GM12878 (cell line): Measurements from ENCODE around the gene HM13. TPM values are rescaled to one million over a fixed set of nuclear protein-coding genes. Genes with fewer than 3 reads are reported as not detected.

ENCODE experiments used
- ATAC-seq: fragments of 200-7000 bp; cut with Tn5 transposase; 3 replicates; pipeline ENCODE4 v1.9.1; 2020; ENCODE audit warnings: mild to moderate bottlenecking, moderate library complexity
- BruUV-seq: library from RNA; stranded (reverse); fragments of 400-500 nt; replicated peaks from 2 replicates; lab custom pipeline; 2021; lab: Mats Ljungman, UMichigan
- CTCF ChIA-PET: fragments of 300-600 bp; sonication (Branson Sonifier 250); formaldehyde crosslinking; extraction: SDS; loops from one replicate; lab custom pipeline; 2021; ENCODE audit warnings: inconsistent platforms; lab: Yijun Ruan, JAX
- POLR2A ChIA-PET: fragments of 350-600 bp; formaldehyde crosslinking; extraction: SDS; loops from one replicate; lab custom pipeline; 2021; ENCODE audit warnings: inconsistent platforms; lab: Charles Lee
- RAD21 ChIA-PET: fragments of 300-600 bp; sonication (Branson Sonifier 250); formaldehyde crosslinking; loops from one replicate; lab custom pipeline; 2023; ENCODE audit warnings: antibody characterized with exemption; ENCODE audit not compliant: unreplicated experiment; lab: Charles Lee
- SMC1A ChIA-PET: fragments of 300-600 bp; sonication (Branson Sonifier 250); formaldehyde crosslinking; loops from one replicate; lab custom pipeline; 2023; ENCODE audit not compliant: unreplicated experiment, uncharacterized antibody; lab: Charles Lee
- DNase-seq: peaks from one replicate; pipeline ENCODE4 v3.0.0-alpha.2; 2011; ENCODE audit warnings: low read depth, low spot score
- FAIRE-seq: peaks from 3 replicates; lab custom pipeline; 2011; peaks lifted over from hg19 to GRCh38; lab: Jason Lieb, UNC
- H2AFZ ChIP-seq: 2 replicates; pipeline ENCODE4 v1.6.0; 2011; ENCODE audit warnings: low read depth, low read length, control low read depth; ENCODE audit not compliant: control insufficient read depth
- H3K27ac ChIP-seq: 2 replicates; pipeline ENCODE4 v1.5.1; 2011; ENCODE audit warnings: control low read depth; ENCODE audit not compliant: control insufficient read depth, insufficient read depth
- H3K27me3 ChIP-seq, 2 experiments: replicated peaks in 1 of 2; 2 replicates each; pipeline versions ENCODE4 v1.6.0 to v1.6.1; 2011; ENCODE audit warnings: low read length in 1 of 2; ENCODE audit not compliant: control insufficient read depth in 2 of 2, insufficient read depth in 2 of 2
- H3K36me3 ChIP-seq, 2 experiments: 2 replicates each; pipeline ENCODE4 v1.5.1; 2011; ENCODE audit warnings: low read length in 1 of 2; ENCODE audit not compliant: control insufficient read depth in 2 of 2, insufficient read depth in 2 of 2
- H3K4me1 ChIP-seq: 2 replicates; pipeline ENCODE4 v1.6.1; 2011; ENCODE audit warnings: mild to moderate bottlenecking, low read length, moderate library complexity, mixed read lengths; ENCODE audit not compliant: control insufficient read depth, insufficient read depth
- H3K4me2 ChIP-seq: 2 replicates; pipeline ENCODE4 v1.6.0; 2011; ENCODE audit warnings: control low read depth; ENCODE audit not compliant: control insufficient read depth, insufficient read depth
- H3K4me3 ChIP-seq: fragments of 200-600 bp; sonication (generic); 2 replicates; pipeline ENCODE4 v1.5.1; 2016
- H3K79me2 ChIP-seq: 2 replicates; pipeline ENCODE4 v1.6.0; 2011; ENCODE audit warnings: low read length; ENCODE audit not compliant: control insufficient read depth, insufficient read depth
- H3K9ac ChIP-seq: 2 replicates; pipeline ENCODE4 v1.8.0; 2011; ENCODE audit warnings: low read length, control low read depth, mixed read lengths; ENCODE audit not compliant: control insufficient read depth, insufficient read depth
- H3K9me3 ChIP-seq: replicated peaks from 3 replicates; pipeline ENCODE4 v1.5.1; 2011; ENCODE audit warnings: mild to moderate bottlenecking, low read length; ENCODE audit not compliant: control insufficient read depth, insufficient read depth
- H4K20me1 ChIP-seq: 2 replicates; pipeline ENCODE4 v1.6.0; 2011; ENCODE audit not compliant: control insufficient read depth, insufficient read depth
- SMARCA5 ChIP-seq: fragments of 450-650 bp; IDR thresholded peaks from 2 replicates; pipeline ENCODE4 v1.6.1; 2017; ENCODE audit warnings: mild to moderate bottlenecking
- SUPT20H ChIP-seq: IDR thresholded peaks from 2 replicates; pipeline ENCODE4 v1.6.1; 2011; ENCODE audit warnings: low read depth, mild to moderate bottlenecking, low read length, moderate library complexity, borderline replicate concordance; ENCODE audit not compliant: control insufficient read depth
- ZNF274 ChIP-seq: IDR thresholded peaks from one replicate; pipeline ENCODE4 v1.8.0; 2011; ENCODE audit not compliant: insufficient read length, insufficient read depth
- WGBS: methylation state at CpG from one replicate; pipeline ENCODE4 v1.1.6; 2016; ENCODE audit warnings: low lambda C conversion rate; ENCODE audit not compliant: insufficient replicate concordance, insufficient coverage; ENCODE audit errors: missing lambda C conversion rate; 5-methylcytosine and 5-hydroxymethylcytosine counted together
- in situ Hi-C: fragments of 300-500 bp; cut with MboI; formaldehyde crosslinking; loops from 9 replicates; pipeline ENCODE4 v1.14.3; 2018; ENCODE audit warnings: mixed read lengths
- intact Hi-C: fragments of 100-400 bp; cut with micrococcal nuclease; formaldehyde crosslinking; loops from one replicate; pipeline ENCODE4 v1.14.2; 2022; ENCODE audit not compliant: unreplicated experiment
- polyA plus RNA-seq, 11 experiments: library from polyadenylated mRNA; depleted of rRNA in 4 of 11; unstranded in 6 of 11; stranded (reverse) in 5 of 11; fragments of >200 nt; fragmentation: Nextera tagmentation in 4 of 11; fragmentation: Illumina TruSeq in 1 of 11; extraction: Ambion mirVana in 4 of 11; extraction: Trizol in 1 of 11; gene quantifications; 1 replicate in 1 of 11; 2 replicates in 10 of 11; pipeline versions ENCODE4 v1.2.1 to v1.2.3, GENCODE V29; 2011 to 2016; ENCODE audit warnings: inconsistent platforms in 2 of 11, missing spikeins in 2 of 11, low read depth in 1 of 11
- total RNA-seq, 4 experiments: library from RNA; depleted of rRNA in 3 of 4; stranded (reverse); fragments of >200 nt in 3 of 4; fragmentation: Illumina TruSeq in 1 of 4; extraction: Trizol in 1 of 4; gene quantifications; 2 replicates each; pipeline versions ENCODE4 v1.2.1 to v1.2.3, GENCODE V29; 2013 to 2021
- TF ChIP-seq, protein P1 (sequence below): IDR thresholded peaks from 2 replicates; pipeline ENCODE4 v1.6.1; 2011; ENCODE audit warnings: mild to moderate bottlenecking, low read depth, low read length, moderate library complexity; ENCODE audit not compliant: insufficient replicate concordance
- TF ChIP-seq, protein P2 (sequence below): fragments of 450-650 bp; formaldehyde crosslinking; IDR thresholded peaks from 2 replicates; pipeline ENCODE4 v1.4.0; 2022; ENCODE audit warnings: mild to moderate bottlenecking, moderate library complexity
- TF ChIP-seq, protein P3 (sequence below): IDR thresholded peaks from 2 replicates; pipeline ENCODE4 v1.6.1; 2011; ENCODE audit warnings: borderline replicate concordance, low read depth, mild to moderate bottlenecking, moderate library complexity, mixed read lengths, low read length; ENCODE audit not compliant: insufficient read depth; ENCODE audit errors: extremely low read length
- TF ChIP-seq, protein P4 (sequence below): fragments of 450-650 bp; IDR thresholded peaks from 2 replicates; pipeline ENCODE4 v1.6.1; 2017; ENCODE audit warnings: mild to moderate bottlenecking, low read depth, inconsistent platforms; ENCODE audit not compliant: poor library complexity, severe bottlenecking

HM13 gene
- total and polyA plus RNA-seq, 10 of the 15 experiments (the other 5 are each of a cell fraction or from before 2014, with no cell fraction given) = 4.8 to 185 (median 81.7) TPM

DNA sequence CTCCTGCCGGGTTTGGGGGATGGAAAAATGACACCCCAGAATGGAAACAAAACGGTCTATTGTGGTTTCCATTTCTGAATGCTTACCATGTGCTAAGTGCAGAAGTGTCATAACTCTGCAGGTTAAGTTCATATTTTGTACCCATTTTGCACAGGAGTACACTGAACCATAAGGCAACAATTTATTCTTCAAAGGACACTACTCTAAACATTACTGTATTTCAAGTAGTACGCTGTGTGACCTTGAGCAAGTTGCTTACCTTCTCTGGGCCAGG, 81.1 kb downstream of the HM13 start:
- Histone ChIP-seq H3K27ac (no peak overlapping the region), H3K79me2 (no peaks in the 10 kb centered on the region), H3K4me2 (no peak overlapping the region), H3K4me1 (peaks cover 6% of the 10 kb centered on the region), H3K36me3 (no peaks in the 10 kb centered on the region), H3K9ac (no peak overlapping the region), H3K9me3 (no peaks in the 10 kb centered on the region), H2AFZ (no peak overlapping the region), H4K20me1 (no peaks in the 10 kb centered on the region), H3K4me3 (no peak overlapping the region), H3K27me3 (no peaks in the 10 kb centered on the region)
- ChIA-PET POLR2A (no interaction called here), RAD21 (interaction anchor here (1.2 to 2.0 kb wide), 2 partner anchors 18 to 22 kb away, joined by 5 to 6 read pairs; no protein-coding TSS in a partner anchor), CTCF (interaction anchor here (1.1 kb wide), 1 partner anchor 9 kb away, joined by 3 read pairs; no protein-coding TSS in a partner anchor), SMC1A (no interaction called here)
- in situ Hi-C loops = no loop called here
- no peak for FAIRE-seq
- intact Hi-C loops = no loop called here
- TF ChIP-seq, protein P1, sequence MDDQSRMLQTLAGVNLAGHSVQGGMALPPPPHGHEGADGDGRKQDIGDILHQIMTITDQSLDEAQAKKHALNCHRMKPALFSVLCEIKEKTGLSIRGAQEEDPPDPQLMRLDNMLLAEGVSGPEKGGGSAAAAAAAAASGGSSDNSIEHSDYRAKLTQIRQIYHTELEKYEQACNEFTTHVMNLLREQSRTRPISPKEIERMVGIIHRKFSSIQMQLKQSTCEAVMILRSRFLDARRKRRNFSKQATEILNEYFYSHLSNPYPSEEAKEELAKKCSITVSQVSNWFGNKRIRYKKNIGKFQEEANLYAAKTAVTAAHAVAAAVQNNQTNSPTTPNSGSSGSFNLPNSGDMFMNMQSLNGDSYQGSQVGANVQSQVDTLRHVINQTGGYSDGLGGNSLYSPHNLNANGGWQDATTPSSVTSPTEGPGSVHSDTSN = no peak
- TF ChIP-seq SMARCA5 (peak; percentile 52; the same call in 1 of the 2 replicates), ZNF274 (no peak)
- no TSS peak for BruUV-seq
- no peak for ATAC-seq
- DNase-seq = no peak
- 30% methylated on average over 3 of the region's 3 CpGs for WGBS

DNA sequence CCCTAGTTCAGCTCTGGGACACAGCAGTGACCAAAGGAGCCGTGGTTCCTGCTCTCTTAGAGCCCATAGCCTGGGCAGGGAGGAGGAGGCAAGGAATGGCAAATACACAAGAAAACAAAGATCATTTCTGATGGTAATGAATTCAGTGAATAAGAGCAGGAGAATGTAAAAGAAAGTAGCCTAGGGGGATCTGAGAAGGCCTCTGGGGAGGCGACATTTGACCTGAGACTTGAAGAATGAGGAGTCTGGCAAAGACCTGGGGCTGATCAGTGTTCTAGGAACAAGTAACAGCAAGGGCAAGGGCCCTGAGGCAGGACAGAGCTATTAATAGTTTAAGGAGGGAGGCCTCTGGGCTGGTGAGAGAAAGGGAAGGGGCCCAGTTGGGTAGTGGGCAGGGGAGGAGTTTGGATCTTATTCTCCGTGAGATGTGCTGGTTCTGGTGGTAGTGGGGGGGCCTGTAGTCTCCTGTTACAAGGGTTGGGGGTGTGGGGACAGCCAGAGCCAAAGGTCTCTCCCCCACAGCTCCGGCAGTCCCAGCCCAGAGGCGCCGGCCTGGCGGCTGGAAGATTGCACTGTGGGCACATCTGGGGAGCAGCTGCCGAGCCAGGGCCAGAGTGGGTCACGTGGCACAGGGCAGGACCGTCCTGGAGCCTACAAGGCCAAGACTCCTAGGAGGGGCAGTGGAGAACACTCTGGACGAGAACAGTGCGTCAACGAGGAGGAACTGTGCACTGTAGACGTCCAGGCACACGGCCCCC, 81.6 kb downstream of the HM13 start:
- Histone ChIP-seq H3K27me3 (no peaks in the 10 kb centered on the region), H3K9ac (no peak overlapping the region), H3K4me3 (no peak overlapping the region), H3K36me3 (no peaks in the 10 kb centered on the region), H4K20me1 (no peaks in the 10 kb centered on the region), H3K4me1 (peaks cover 6% of the 10 kb centered on the region), H2AFZ (no peak overlapping the region), H3K9me3 (no peaks in the 10 kb centered on the region), H3K79me2 (no peaks in the 10 kb centered on the region), H3K27ac (no peak overlapping the region), H3K4me2 (no peak overlapping the region)
- RAD21 ChIA-PET = interaction anchor here (1.2 to 2.0 kb wide), 2 partner anchors 17 to 23 kb away, joined by 5 to 6 read pairs; no protein-coding TSS in a partner anchor
- in situ Hi-C loops (no loop called here), intact Hi-C loops (no loop called here)
- SMC1A ChIA-PET = no interaction called here
- BruUV-seq = no TSS peak
- FAIRE-seq = no peak
- POLR2A ChIA-PET = no interaction called here
- DNase-seq = no peak
- ATAC-seq = no peak; the same call in none of the 3 replicates
- 37% methylated on average over 15 of the region's 15 CpGs for WGBS
- CTCF ChIA-PET = interaction anchor here (0.7 to 1.1 kb wide), 2 partner anchors 8 to 17 kb away, joined by 3 to 4 read pairs; no protein-coding TSS in a partner anchor
- TF ChIP-seq, protein P2, sequence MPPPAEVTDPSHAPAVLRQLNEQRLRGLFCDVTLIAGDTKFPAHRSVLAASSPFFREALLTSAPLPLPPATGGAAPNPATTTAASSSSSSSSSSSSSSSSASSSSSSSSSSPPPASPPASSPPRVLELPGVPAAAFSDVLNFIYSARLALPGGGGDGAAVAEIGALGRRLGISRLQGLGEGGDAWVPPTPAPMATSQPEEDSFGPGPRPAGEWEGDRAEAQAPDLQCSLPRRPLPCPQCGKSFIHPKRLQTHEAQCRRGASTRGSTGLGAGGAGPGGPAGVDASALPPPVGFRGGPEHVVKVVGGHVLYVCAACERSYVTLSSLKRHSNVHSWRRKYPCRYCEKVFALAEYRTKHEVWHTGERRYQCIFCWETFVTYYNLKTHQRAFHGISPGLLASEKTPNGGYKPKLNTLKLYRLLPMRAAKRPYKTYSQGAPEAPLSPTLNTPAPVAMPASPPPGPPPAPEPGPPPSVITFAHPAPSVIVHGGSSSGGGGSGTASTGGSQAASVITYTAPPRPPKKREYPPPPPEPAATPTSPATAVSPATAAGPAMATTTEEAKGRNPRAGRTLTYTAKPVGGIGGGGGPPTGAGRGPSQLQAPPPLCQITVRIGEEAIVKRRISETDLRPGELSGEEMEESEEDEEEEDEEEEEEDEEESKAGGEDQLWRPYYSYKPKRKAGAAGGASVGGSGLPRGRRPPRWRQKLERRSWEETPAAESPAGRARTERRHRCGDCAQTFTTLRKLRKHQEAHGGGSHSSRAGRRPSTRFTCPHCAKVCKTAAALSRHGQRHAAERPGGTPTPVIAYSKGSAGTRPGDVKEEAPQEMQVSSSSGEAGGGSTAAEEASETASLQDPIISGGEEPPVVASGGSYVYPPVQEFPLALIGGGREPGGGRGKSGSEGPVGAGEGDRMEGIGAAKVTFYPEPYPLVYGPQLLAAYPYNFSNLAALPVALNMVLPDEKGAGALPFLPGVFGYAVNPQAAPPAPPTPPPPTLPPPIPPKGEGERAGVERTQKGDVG = no peak
- no peak for TF ChIP-seq SUPT20H
- TF ChIP-seq, protein P3, sequence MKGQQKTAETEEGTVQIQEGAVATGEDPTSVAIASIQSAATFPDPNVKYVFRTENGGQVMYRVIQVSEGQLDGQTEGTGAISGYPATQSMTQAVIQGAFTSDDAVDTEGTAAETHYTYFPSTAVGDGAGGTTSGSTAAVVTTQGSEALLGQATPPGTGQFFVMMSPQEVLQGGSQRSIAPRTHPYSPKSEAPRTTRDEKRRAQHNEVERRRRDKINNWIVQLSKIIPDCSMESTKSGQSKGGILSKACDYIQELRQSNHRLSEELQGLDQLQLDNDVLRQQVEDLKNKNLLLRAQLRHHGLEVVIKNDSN = peak; percentile 52
- TF ChIP-seq, protein P4, sequence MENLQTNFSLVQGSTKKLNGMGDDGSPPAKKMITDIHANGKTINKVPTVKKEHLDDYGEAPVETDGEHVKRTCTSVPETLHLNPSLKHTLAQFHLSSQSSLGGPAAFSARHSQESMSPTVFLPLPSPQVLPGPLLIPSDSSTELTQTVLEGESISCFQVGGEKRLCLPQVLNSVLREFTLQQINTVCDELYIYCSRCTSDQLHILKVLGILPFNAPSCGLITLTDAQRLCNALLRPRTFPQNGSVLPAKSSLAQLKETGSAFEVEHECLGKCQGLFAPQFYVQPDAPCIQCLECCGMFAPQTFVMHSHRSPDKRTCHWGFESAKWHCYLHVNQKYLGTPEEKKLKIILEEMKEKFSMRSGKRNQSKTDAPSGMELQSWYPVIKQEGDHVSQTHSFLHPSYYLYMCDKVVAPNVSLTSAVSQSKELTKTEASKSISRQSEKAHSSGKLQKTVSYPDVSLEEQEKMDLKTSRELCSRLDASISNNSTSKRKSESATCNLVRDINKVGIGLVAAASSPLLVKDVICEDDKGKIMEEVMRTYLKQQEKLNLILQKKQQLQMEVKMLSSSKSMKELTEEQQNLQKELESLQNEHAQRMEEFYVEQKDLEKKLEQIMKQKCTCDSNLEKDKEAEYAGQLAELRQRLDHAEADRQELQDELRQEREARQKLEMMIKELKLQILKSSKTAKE = no peak
